Smooth muscle cell (in vitro differentiated cells): ENCODE measurements around the gene ANTXR1. TPM values are rescaled to one million over a fixed set of nuclear protein-coding genes. Genes with fewer than 3 reads are reported as not detected.

Source experiments
- DNase-seq: peaks from one replicate; lab custom pipeline; 2025; ENCODE audit not compliant: unreplicated experiment; lab: John Stamatoyannopoulos, UW
- H2AFZ ChIP-seq: fragments of 200-600 bp; sonication (generic); 2 replicates; pipeline ENCODE4 v1.6.0; 2016; ENCODE audit warnings: antibody characterized with exemption, low read depth, mild to moderate bottlenecking
- H3F3A ChIP-seq: fragments of 200-600 bp; sonication (generic); 2 replicates; pipeline ENCODE4 v1.6.0; 2017; ENCODE audit warnings: antibody characterized with exemption, low read depth
- H3K27ac ChIP-seq: fragments of 200-600 bp; sonication (generic); 2 replicates; pipeline ENCODE4 v1.5.1; 2016; ENCODE audit warnings: low read depth, mild to moderate bottlenecking
- H3K27me3 ChIP-seq: fragments of 200-600 bp; sonication (generic); 2 replicates; pipeline ENCODE4 v1.6.1; 2016; ENCODE audit warnings: low read depth, mild to moderate bottlenecking
- H3K36me3 ChIP-seq: fragments of 200-600 bp; sonication (generic); 2 replicates; pipeline ENCODE4 v1.5.1; 2016; ENCODE audit warnings: low read depth
- H3K4me1 ChIP-seq: fragments of 200-600 bp; sonication (generic); 2 replicates; pipeline ENCODE4 v1.5.1; 2016; ENCODE audit warnings: low read depth
- H3K4me2 ChIP-seq: fragments of 200-600 bp; sonication (generic); 2 replicates; pipeline ENCODE4 v1.6.0; 2016; ENCODE audit warnings: mild to moderate bottlenecking
- H3K4me3 ChIP-seq: fragments of 200-600 bp; sonication (generic); 2 replicates; pipeline ENCODE4 v1.5.1; 2016; ENCODE audit warnings: mild to moderate bottlenecking
- H3K79me2 ChIP-seq: fragments of 200-600 bp; sonication (generic); 2 replicates; pipeline ENCODE4 v1.6.0; 2016; ENCODE audit warnings: low read depth, mild to moderate bottlenecking
- H3K9ac ChIP-seq: fragments of 200-600 bp; sonication (generic); 2 replicates; pipeline ENCODE4 v1.6.0; 2016; ENCODE audit warnings: low read depth
- H3K9me3 ChIP-seq: fragments of 200-600 bp; sonication (generic); replicated peaks from 2 replicates; pipeline ENCODE4 v1.5.1; 2016; ENCODE audit warnings: low read depth
- H4K20me1 ChIP-seq: fragments of 200-600 bp; sonication (generic); 2 replicates; pipeline ENCODE4 v1.6.0; 2016; ENCODE audit warnings: low read depth
- CTCF ChIP-seq: fragments of 200-600 bp; sonication (generic); IDR thresholded peaks from 2 replicates; pipeline ENCODE4 v1.5.1; 2017; ENCODE audit warnings: borderline replicate concordance, mild to moderate bottlenecking, antibody characterized with exemption; ENCODE audit not compliant: insufficient read depth, poor library complexity, severe bottlenecking
- WGBS: methylation state at CpG from one replicate; pipeline ENCODE4 v1.1.7; 2016; ENCODE audit warnings: low lambda C conversion rate; 5-methylcytosine and 5-hydroxymethylcytosine counted together
- polyA plus RNA-seq: library from polyadenylated mRNA; unstranded; fragments of >200 nt; fragmentation: Nextera tagmentation; extraction: Ambion mirVana; gene quantifications from 2 replicates; pipeline ENCODE4 v1.2.1, GENCODE V29; 2016
- total RNA-seq: library from RNA; depleted of rRNA; stranded (reverse); fragments of >200 nt; gene quantifications from 2 replicates; pipeline ENCODE4 v1.2.3, GENCODE V29; 2014

Gene ANTXR1
- total and polyA plus RNA-seq, 2 experiments from 2014 or later = 292 to 309 TPM

- Histone ChIP-seq H3K36me3 (no peaks in the 10 kb centered on the region), H3K27me3 (no peaks in the 10 kb centered on the region), H4K20me1 (no peaks in the 10 kb centered on the region), H3F3A (peaks cover 37% of the 10 kb centered on the region), H2AFZ (no peak overlapping the region), H3K4me2 (no peak overlapping the region), H3K4me1 (peaks cover 29% of the 10 kb centered on the region), H3K79me2 (no peaks in the 10 kb centered on the region), H3K9ac (no peak overlapping the region), H3K9me3 (no peaks in the 10 kb centered on the region), H3K4me3 (no peak overlapping the region), H3K27ac (peak overlapping the region; percentile 79)
- no peak for TF ChIP-seq CTCF
- DNase-seq = no peak
- 96% methylated on average over 4 of the region's 4 CpGs for WGBS
These were observed 139.0 kb downstream of the ANTXR1 start for GRCh38 chr2:69151931-69152330.

GRCh38 chr2:69152847-69153583, 140.0 kb downstream of the ANTXR1 start:
- H3K4me3 ChIP-seq = no peak overlapping the region
- peaks cover 29% of the 10 kb centered on the region for H3K4me1 ChIP-seq
- H3K79me2 ChIP-seq = no peaks in the 10 kb centered on the region
- H3F3A ChIP-seq = peaks cover 35% of the 10 kb centered on the region
- H3K9me3 ChIP-seq = no peaks in the 10 kb centered on the region
- H3K27ac ChIP-seq = peak overlapping the region; percentile 79
- H2AFZ ChIP-seq = no peak overlapping the region
- DNase-seq = no peak
- WGBS = 44% methylated on average over 3 of the region's 3 CpGs
- H3K4me2 ChIP-seq = peak overlapping the region; percentile 47
- no peak for TF ChIP-seq CTCF
- H4K20me1 ChIP-seq = no peaks in the 10 kb centered on the region
- no peaks in the 10 kb centered on the region for H3K36me3 ChIP-seq
- no peaks in the 10 kb centered on the region for H3K27me3 ChIP-seq
- H3K9ac ChIP-seq = no peak overlapping the region

GRCh38 chr2:69154106-69154505, 141.1 kb downstream of the ANTXR1 start:
- Histone ChIP-seq H3K36me3 (no peaks in the 10 kb centered on the region), H3K4me2 (peak overlapping the region; percentile 47), H3K27me3 (no peaks in the 10 kb centered on the region), H4K20me1 (no peaks in the 10 kb centered on the region), H3K9ac (no peak overlapping the region), H3F3A (peaks cover 27% of the 10 kb centered on the region), H3K9me3 (no peaks in the 10 kb centered on the region), H2AFZ (no peak overlapping the region), H3K79me2 (peaks cover 3% of the 10 kb centered on the region), H3K4me1 (peaks cover 20% of the 10 kb centered on the region), H3K27ac (peak overlapping the region; percentile 79), H3K4me3 (no peak overlapping the region)
- WGBS = 24% methylated on average over 2 of the region's 2 CpGs
- no peak for TF ChIP-seq CTCF
- no peak for DNase-seq

GRCh38 chr2:69156624-69157023, 143.6 kb downstream of the ANTXR1 start:
- peaks cover 14% of the 10 kb centered on the region for H3K4me1 ChIP-seq
- H2AFZ ChIP-seq = no peak overlapping the region

More at GRCh38 chr2:69156624-69157023, 143.6 kb downstream of the ANTXR1 start:
- H3K4me2 ChIP-seq = no peak overlapping the region
- peaks cover 6% of the 10 kb centered on the region for H3K79me2 ChIP-seq
- H3K4me3 ChIP-seq = no peak overlapping the region
- 96% methylated on average over 10 of the region's 10 CpGs for WGBS
- H3K27me3 ChIP-seq = no peaks in the 10 kb centered on the region
- peaks cover 24% of the 10 kb centered on the region for H3F3A ChIP-seq
- H3K27ac ChIP-seq = no peak overlapping the region
- no peaks in the 10 kb centered on the region for H3K36me3 ChIP-seq
- H4K20me1 ChIP-seq = no peaks in the 10 kb centered on the region
- no peak overlapping the region for H3K9ac ChIP-seq
- no peak for DNase-seq
- no peaks in the 10 kb centered on the region for H3K9me3 ChIP-seq
- no peak for TF ChIP-seq CTCF
